Islet of Langerhans (tissue), 1 donor: ENCODE measurements around the gene TEX10.
"Not testable (repeated sequence)": the region's sequence is repeated elsewhere in the genome, so short reads cannot be mapped to it uniquely, and the experiment has no call there.

Experiments
- FAIRE-seq: peaks from one replicate; lab custom pipeline; 2011; peaks lifted over from hg19 to GRCh38; lab: Jason Lieb, UNC

Gene TEX10

GRCh38 chr9:100352727-100353505 lies at the start of gene TEX10:
TSS of gene TEX10 (minus strand) at chr9:100352942. CDS start at chr9:100349363, 3,579 bp downstream.
- FAIRE-seq, result no peak

DNA sequence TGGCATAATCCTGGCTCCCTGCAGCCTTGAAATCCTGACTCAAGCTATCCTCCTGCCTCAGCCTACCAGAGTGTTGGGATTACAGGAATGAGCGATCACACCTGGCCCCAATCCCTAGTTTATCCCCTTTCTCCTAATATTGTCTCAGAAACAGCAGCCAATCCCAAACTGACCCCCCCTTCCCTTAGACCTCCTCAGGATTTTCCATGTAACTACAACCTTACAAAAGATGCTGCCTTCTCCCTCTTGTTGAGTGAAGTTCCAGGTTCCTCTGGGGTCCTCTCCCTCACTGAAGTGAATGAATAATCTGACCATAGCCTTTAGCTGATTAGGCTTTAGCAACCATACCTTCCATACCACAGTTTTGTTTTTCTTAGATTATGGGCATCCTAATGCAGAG lies 48.3 kb upstream of the TEX10 start:
- no peak for FAIRE-seq

GRCh38 chr9:100397529-100398266 lies 45.0 kb upstream of the TEX10 start:
- no peak for FAIRE-seq

DNA sequence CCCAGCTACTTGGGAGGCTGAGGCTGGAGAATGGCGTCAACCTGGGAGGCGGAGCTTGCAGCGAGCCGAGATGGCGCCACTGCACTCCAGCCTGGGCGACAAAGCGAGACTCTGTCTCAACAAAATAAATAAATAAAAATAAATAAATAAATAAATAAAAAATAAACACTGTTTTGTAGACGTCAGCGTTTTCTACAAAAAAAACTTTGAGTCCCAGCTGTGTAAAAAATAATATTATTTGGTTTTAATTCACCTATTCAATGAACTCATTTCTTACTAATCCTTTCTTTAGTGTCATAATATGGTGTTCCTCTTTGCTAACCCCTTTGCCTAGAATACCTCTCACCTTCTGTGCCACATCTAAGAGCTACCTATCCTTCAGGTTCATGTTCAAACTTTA lies 44.0 kb upstream of the TEX10 start:
- no peak for FAIRE-seq

- no peak for FAIRE-seq
These were observed 42.1 kb upstream of the TEX10 start for GRCh38 chr9:100394816-100395215.

DNA sequence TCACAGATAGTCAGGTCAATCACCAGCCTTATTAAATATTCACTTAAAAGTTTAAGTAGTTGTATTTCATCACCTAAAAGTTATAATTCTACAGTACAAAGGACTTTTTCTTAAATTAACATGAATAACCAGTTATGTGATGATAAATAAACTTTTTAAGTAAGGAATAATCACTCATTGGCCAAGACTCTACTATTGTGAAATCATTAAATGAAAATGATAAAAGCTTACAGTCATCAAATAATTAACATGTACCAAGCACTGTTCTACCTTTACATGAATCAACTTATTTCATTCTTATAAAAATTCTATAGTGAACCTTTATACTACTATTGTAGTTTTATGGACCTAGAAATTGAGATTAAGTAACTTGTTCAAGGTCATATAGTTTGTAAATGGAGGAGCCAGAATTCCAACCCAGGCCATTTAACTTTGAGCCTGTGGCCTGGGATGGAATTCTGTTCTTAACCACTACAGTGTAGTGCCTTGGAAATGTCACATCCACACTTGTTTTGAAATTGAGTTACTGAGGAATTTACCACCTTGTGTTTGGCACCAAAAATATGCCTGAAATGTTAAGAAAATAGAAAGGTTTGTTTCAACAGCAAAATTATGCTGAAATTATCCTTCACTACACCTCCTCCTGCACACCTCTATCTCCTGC lies 41.4 kb upstream of the TEX10 start:
- no peak for FAIRE-seq

DNA sequence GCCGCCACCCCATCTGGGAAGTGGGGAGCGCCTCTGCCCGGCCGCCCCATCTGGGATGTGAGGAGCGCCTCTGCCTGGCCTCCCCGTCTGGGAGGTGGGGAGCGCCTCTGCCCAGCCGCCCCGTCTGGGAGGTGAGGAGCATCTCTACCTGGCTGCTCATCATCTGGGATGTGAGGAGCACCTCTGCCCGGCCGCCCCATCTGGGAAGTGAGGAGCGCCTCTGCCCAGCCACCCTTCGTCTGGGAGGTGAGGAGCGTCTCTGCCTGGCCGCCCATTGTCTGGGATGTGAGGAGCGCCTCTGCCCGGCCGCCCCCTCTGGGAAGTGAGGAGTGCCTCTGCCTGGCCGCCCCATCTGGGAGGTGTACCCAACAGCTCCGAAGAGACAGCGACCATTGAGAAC lies 40.2 kb upstream of the TEX10 start:
- FAIRE-seq, result not testable (repeated sequence)

GRCh38 chr9:100379862-100380261 lies 27.1 kb upstream of the TEX10 start:
- no peak for FAIRE-seq

DNA sequence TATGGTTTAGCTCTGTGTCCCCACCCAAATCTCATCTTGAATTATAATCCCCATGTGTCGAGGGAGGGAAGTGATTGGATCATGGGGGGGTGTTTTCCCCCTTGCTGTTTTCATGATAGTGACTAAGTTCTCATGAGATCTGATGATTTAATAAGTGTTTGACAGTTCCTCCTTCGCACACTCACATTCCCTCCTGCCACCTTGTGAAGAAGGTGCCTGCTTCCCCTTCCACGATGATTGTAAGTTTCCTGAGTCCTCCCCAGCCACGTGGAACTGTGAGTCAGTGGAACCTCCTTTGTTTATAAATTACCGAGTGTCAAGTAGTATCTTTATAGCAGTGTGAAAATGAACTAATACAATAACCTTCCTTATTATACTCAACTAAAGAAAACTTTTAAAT lies 24.3 kb upstream of the TEX10 start:
- no peak for FAIRE-seq

GRCh38 chr9:100375658-100376057 lies 22.9 kb upstream of the TEX10 start:
- no peak for FAIRE-seq

GRCh38 chr9:100372648-100373047 lies 19.9 kb upstream of the TEX10 start:
- FAIRE-seq, result no peak

DNA sequence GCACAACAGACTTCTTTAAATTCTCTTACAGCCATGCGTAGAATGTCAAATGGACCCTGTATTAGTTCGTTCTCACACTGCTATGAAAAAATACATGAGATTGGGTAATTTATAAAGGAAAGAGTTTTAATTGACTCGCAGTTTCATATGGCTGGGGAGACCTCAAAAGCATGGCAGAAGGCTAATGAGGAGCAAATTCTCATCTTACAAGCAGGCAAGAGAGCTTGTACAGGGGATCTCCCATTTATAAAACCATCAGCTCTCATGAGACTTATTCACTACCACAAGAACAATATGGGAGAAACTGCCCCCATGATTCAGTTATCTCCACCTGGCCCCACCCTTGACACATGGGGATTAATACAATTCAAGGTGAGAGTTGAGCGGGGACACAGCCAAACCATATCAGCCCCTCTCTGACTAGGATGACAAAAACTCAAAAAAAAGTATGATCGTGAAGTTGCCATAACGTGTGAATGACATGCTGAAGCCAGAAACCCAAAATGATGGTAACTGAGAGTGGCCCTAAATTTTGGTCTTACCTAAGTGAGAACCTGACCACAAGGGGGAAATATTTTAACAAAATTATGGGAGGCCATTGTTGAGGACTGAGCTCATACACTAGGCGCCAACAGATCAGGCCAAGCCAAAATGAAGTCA lies 17.5 kb upstream of the TEX10 start:
- FAIRE-seq, result no peak

DNA sequence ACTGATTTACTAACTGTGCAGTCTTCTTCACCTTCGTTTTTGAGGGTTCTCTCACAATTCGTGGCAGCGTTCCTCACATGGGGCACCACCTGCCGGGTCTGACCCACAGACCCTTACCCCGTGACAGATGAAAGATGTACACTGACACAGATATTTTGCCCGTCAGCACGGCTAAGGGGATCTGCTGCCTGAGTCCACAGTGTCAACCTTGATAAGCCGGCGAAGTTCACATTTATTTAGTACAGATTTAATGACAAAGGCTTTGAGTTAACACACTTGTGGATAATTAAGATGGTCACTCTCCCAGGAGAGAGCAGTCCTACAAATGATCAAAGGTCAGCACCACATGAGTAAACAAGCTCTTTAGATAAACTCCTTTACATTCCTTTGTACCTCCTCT lies 15.9 kb upstream of the TEX10 start:
- no peak for FAIRE-seq

GRCh38 chr9:100366121-100366520 lies 13.4 kb upstream of the TEX10 start:
- FAIRE-seq, result no peak

DNA sequence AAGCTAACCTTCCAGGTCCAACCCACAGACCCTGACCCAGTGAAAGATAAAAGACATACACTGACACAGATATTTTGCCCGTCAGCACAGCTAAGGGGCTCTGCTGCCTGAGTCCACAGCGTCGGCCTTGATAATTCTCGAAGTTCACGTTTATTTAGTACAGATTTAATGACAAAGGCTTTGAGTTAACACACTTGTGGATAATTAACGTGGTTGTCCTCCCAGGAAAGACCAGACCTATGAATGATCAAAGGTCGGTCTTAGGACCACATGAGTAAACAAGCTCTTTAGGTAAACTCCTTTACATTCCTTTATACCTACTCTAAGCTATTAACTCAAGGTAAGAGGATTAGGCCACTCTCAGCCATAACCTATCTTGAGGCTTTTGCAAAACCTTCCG lies 11.3 kb upstream of the TEX10 start:
- FAIRE-seq, result no peak

- FAIRE-seq, result no peak
These were observed 6.3 kb upstream of the TEX10 start for GRCh38 chr9:100359057-100359456.

DNA sequence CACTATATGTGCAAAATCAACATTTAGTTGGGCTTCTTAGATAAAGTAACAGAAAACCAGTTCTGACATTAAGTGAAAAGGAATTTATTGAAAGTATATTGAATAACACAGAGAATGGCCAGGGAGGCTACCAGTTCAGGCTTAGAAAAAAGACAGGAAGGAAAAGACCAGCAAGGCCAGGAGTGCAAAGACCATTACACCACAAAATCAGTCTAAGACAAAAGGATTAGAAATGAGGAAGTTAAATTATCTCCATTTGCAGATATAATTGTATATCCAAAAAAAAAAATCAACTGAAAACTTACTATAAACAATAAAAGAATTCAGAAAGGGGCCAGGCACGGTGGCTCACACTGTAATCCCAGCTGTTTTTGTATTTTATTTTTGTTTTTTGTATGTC lies 4.8 kb upstream of the TEX10 start:
- FAIRE-seq, result no peak

DNA sequence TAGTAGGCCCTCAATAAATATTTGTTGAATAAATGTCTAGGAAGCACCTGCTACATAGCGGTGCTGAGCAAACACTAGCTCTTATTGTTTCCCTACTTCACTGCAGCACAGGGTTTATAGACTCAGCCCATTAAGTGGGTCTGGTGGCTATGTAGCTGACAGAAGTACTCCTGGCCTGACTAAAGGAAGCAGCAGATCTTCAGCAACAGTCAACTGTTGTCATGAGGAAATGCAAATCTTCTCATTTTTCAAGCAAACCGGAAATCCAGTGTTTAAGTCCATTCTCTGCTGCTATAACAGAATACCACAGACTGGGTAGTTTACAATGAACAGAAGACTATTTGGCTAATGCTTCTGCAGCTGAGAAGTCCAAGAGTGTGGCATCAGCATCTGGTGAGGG lies 2.8 kb upstream of the TEX10 start:
- no peak for FAIRE-seq

DNA sequence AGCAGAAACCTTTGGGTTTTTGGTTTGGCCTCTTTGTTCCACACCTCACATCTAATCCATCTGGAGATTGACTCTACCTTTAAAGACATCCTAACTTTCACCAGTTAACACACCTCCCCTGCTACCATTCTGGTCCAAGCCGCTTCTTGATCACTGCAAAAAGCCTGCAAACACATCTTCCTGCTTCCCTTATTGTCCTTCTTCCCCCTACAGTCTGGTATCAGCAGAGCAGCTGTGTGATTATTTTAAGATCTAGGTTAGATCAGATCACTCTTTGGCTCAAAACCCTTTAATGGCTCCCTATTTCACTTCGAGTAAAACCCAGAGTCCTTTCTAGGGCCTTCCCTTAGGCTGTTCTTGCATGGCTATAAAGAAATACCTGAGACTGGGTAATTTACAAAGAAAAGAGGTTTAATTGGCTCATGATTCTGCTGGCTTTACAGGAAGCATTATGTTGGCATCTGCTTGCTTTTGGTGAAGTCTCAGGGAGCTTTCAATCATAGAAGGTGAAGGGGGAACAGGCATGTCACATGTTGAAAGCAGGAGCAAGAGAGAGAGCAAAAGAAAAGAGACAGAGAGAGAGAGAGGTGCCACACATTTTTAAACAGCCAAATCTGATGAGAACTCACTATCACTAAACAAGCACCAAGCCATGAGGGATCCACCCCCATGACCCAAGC lies 1.5 kb upstream of the TEX10 start:
- FAIRE-seq, result no peak

- no peak for FAIRE-seq
These were observed 478 bp downstream of the TEX10 start for GRCh38 chr9:100352201-100352726.

- FAIRE-seq, result no peak
These were observed 1.2 kb downstream of the TEX10 start for GRCh38 chr9:100351508-100351907.

GRCh38 chr9:100350188-100350587 lies 2.6 kb downstream of the TEX10 start:
- FAIRE-seq, result no peak
